Endodermal cell (in vitro differentiated cells): ENCODE data around the gene DNAH1. TPM values are rescaled to one million over a fixed set of nuclear protein-coding genes. Genes with fewer than 3 reads are reported as not detected.
A peak's percentile ranks its signal among the peaks of the same experiment; 100 is the strongest.

Experiments used
- DNase-seq: peaks from one replicate; pipeline ENCODE4 v3.0.0-alpha.2; 2017
- H3K27ac ChIP-seq: 2 replicates; pipeline ENCODE4 v1.5.1; 2013; ENCODE audit warnings: mild to moderate bottlenecking, low read depth, low read length, moderate library complexity
- H3K27me3 ChIP-seq: 2 replicates; pipeline ENCODE4 v1.6.1; 2013; ENCODE audit warnings: mild to moderate bottlenecking, low read length, moderate library complexity; ENCODE audit not compliant: insufficient read depth, control insufficient read depth, poor library complexity, severe bottlenecking
- H3K36me3 ChIP-seq: 2 replicates; pipeline ENCODE4 v1.7.0; 2013; ENCODE audit warnings: mild to moderate bottlenecking, low read length, moderate library complexity; ENCODE audit not compliant: control insufficient read depth, insufficient read depth
- H3K4me1 ChIP-seq: one replicate; pipeline ENCODE4 v1.7.0; 2013; ENCODE audit warnings: low read length; ENCODE audit not compliant: control insufficient read depth, insufficient read depth
- H3K4me3 ChIP-seq: 2 replicates; pipeline ENCODE4 v1.5.1; 2013; ENCODE audit warnings: mild to moderate bottlenecking, low read length, moderate library complexity
- H3K9ac ChIP-seq: 2 replicates; pipeline ENCODE4 v1.6.1; 2013; ENCODE audit warnings: mild to moderate bottlenecking, low read length, moderate library complexity; ENCODE audit not compliant: poor library complexity, severe bottlenecking; ENCODE audit errors: extremely low read depth
- H3K9me3 ChIP-seq: 2 replicates; pipeline ENCODE4 v1.6.1; 2013; ENCODE audit warnings: mild to moderate bottlenecking, low read length, moderate library complexity; ENCODE audit not compliant: control insufficient read depth
- H3K27ac Mint-ChIP-seq: 2 replicates; pipeline ENCODE4 v1.8.0; 2020; ENCODE audit warnings: mixed read lengths
- H3K27me3 Mint-ChIP-seq: 2 replicates; pipeline ENCODE4 v1.8.0; 2021; ENCODE audit warnings: mild to moderate bottlenecking, mixed read lengths; ENCODE audit not compliant: insufficient read depth
- H3K36me3 Mint-ChIP-seq: 2 replicates; pipeline ENCODE4 v1.8.0; 2020; ENCODE audit warnings: low read depth, mixed read lengths
- H3K4me1 Mint-ChIP-seq: 2 replicates; pipeline ENCODE4 v1.8.0; 2020; ENCODE audit warnings: mixed read lengths
- H3K4me3 Mint-ChIP-seq: 2 replicates; pipeline ENCODE4 v1.8.0; 2020; ENCODE audit warnings: mild to moderate bottlenecking, moderate library complexity, mixed read lengths
- H3K9me3 Mint-ChIP-seq: 2 replicates; pipeline ENCODE4 v1.8.0; 2020; ENCODE audit warnings: mild to moderate bottlenecking, mixed read lengths
- CTCF ChIP-seq: fragments of 200-600 bp; sonication (generic); conservative IDR thresholded peaks from 2 replicates; pipeline ENCODE4 v1.5.0; 2021; ENCODE audit warnings: antibody characterized with exemption, mild to moderate bottlenecking
- WGBS, 2 experiments: methylation state at CpG; one replicate each; pipeline versions ENCODE4 v1.1.5 to v1.1.7; 2013; ENCODE audit warnings: missing lambda C conversion rate in 2 of 2, mixed read lengths in 1 of 2; ENCODE audit not compliant: insufficient coverage in 1 of 2, insufficient read length in 1 of 2; 5-methylcytosine and 5-hydroxymethylcytosine counted together
- total RNA-seq, 2 donors: library from RNA; stranded (reverse); fragmentation: NEBNext Ultra II Directional in 1 of 2; extraction: Animal tissue kit (Norgen Biotek cat#: 25700) in 1 of 2; gene quantifications; 2 replicates in 1 of 2; 3 replicates in 1 of 2; pipeline ENCODE4 v1.2.1, GENCODE V29; 2021

DNAH1 gene
- total RNA-seq, 2 donors from 2014 or later = 4.9 to 5.5 TPM

GRCh38 chr3:52399593-52399992, 83.5 kb downstream of the DNAH1 start:
- no peak overlapping the region for H3K27ac Mint-ChIP-seq
- H3K4me3 Mint-ChIP-seq = no peak overlapping the region

GRCh38 chr3:52400275-52400793, 84.2 kb downstream of the DNAH1 start:
- Histone ChIP-seq H3K36me3 (peaks cover 49% of the 10 kb centered on the region), H3K9me3 (no peaks in the 10 kb centered on the region), H3K4me3 (no peak overlapping the region), H3K27ac (no peak overlapping the region), H3K4me1 (no peaks in the 10 kb centered on the region), H3K9ac (no peak overlapping the region), H3K27me3 (no peaks in the 10 kb centered on the region)
- Mint-ChIP-seq H3K9me3 (no peaks in the 10 kb centered on the region), H3K27ac (no peak overlapping the region), H3K4me3 (no peak overlapping the region), H3K36me3 (peaks cover 36% of the 10 kb centered on the region), H3K4me1 (peaks cover 8% of the 10 kb centered on the region), H3K27me3 (peaks cover 3% of the 10 kb centered on the region)
- DNase-seq = no peak
- 92 to 100% methylated on average over 3 to 10 of the region's 10 CpGs for WGBS, 2 experiments
- TF ChIP-seq CTCF = no peak

More at GRCh38 chr3:52399593-52399992, 83.5 kb downstream of the DNAH1 start:
- Histone ChIP-seq H3K4me1 (no peaks in the 10 kb centered on the region), H3K9ac (no peak overlapping the region), H3K4me3 (no peak overlapping the region), H3K27me3 (no peaks in the 10 kb centered on the region), H3K9me3 (no peaks in the 10 kb centered on the region), H3K27ac (no peak overlapping the region), H3K36me3 (peaks cover 43% of the 10 kb centered on the region)
- TF ChIP-seq CTCF = no peak
- 93 to 100% methylated on average over 4 to 6 of the region's 6 CpGs for WGBS, 2 experiments
- peaks cover 28% of the 10 kb centered on the region for H3K36me3 Mint-ChIP-seq
- H3K27me3 Mint-ChIP-seq = peaks cover 3% of the 10 kb centered on the region
- no peaks in the 10 kb centered on the region for H3K9me3 Mint-ChIP-seq
- peaks cover 8% of the 10 kb centered on the region for H3K4me1 Mint-ChIP-seq
- no peak for DNase-seq

GRCh38 chr3:52401021-52401420, 84.9 kb downstream of the DNAH1 start:
- Histone ChIP-seq H3K27me3 (no peaks in the 10 kb centered on the region), H3K27ac (peak overlapping the region; percentile 38), H3K9ac (no peak overlapping the region), H3K4me3 (no peak overlapping the region), H3K36me3 (peaks cover 55% of the 10 kb centered on the region), H3K9me3 (no peaks in the 10 kb centered on the region), H3K4me1 (no peaks in the 10 kb centered on the region)
- Mint-ChIP-seq H3K36me3 (peaks cover 39% of the 10 kb centered on the region), H3K4me1 (peaks cover 8% of the 10 kb centered on the region), H3K27me3 (peaks cover 2% of the 10 kb centered on the region), H3K4me3 (no peak overlapping the region), H3K27ac (no peak overlapping the region), H3K9me3 (no peaks in the 10 kb centered on the region)
- 96% methylated on average over 1 of the region's 1 CpG; no CpG with 5 or more reads in 1 of the 2 experiments for WGBS, 2 experiments
- no peak for DNase-seq
- no peak for TF ChIP-seq CTCF
